H1 (cell line): ENCODE measurements around the gene WNK2. TPM values are rescaled to one million over a fixed set of nuclear protein-coding genes. Genes with fewer than 3 reads are reported as not detected.

ENCODE experiments used
- CTCF ChIA-PET: fragments of 300-600 bp; sonication (Branson Sonifier 250); formaldehyde crosslinking; loops from one replicate; lab custom pipeline; 2021; ENCODE audit not compliant: partially characterized antibody; lab: Charles Lee
- POLR2A ChIA-PET: fragments of 300-600 bp; sonication (Branson Sonifier 250); formaldehyde crosslinking; loops from one replicate; lab custom pipeline; 2021; ENCODE audit warnings: inconsistent platforms; ENCODE audit not compliant: partially characterized antibody; lab: Charles Lee
- DNase-seq, 2 experiments: peaks; one replicate each; pipeline versions ENCODE4 v3.0.0 to v3.0.0-alpha.2; 2010 to 2022; ENCODE audit warnings: low spot score in 2 of 2, low read depth in 1 of 2, mixed read lengths in 1 of 2
- FAIRE-seq: peaks from 2 replicates; lab custom pipeline; 2011; peaks lifted over from hg19 to GRCh38; lab: Jason Lieb, UNC
- H2AFZ ChIP-seq: 2 replicates; pipeline ENCODE4 v1.8.1; 2012; ENCODE audit warnings: low read length, inconsistent platforms
- H2AK5ac ChIP-seq: 2 replicates; pipeline ENCODE4 v1.6.1; 2013; ENCODE audit warnings: low read depth, low read length
- H2BK120ac ChIP-seq: replicated peaks from 2 replicates; pipeline ENCODE3; 2013; ENCODE audit warnings: low read depth, low read length, inconsistent platforms
- H2BK12ac ChIP-seq: 2 replicates; pipeline ENCODE4 v1.6.1; 2013; ENCODE audit warnings: low read depth, low read length
- H2BK15ac ChIP-seq: 2 replicates; pipeline ENCODE4 v1.6.1; 2013; ENCODE audit warnings: low read length
- H2BK20ac ChIP-seq: 2 replicates; pipeline ENCODE4 v1.6.1; 2013; ENCODE audit warnings: low read length
- H2BK5ac ChIP-seq: 2 replicates; pipeline ENCODE4 v1.6.1; 2013; ENCODE audit warnings: low read depth, low read length
- H3K14ac ChIP-seq: 2 replicates; pipeline ENCODE4 v1.6.1; 2013; ENCODE audit warnings: inconsistent platforms; ENCODE audit not compliant: insufficient read length
- H3K18ac ChIP-seq: 2 replicates; pipeline ENCODE4 v1.6.1; 2013; ENCODE audit warnings: low read length; ENCODE audit errors: extremely low read depth
- H3K23ac ChIP-seq: 2 replicates; pipeline ENCODE4 v1.6.1; 2013; ENCODE audit warnings: inconsistent platforms; ENCODE audit not compliant: insufficient read length
- H3K23me2 ChIP-seq: 2 replicates; pipeline ENCODE4 v1.6.1; 2013; ENCODE audit warnings: low read depth, low read length
- H3K27ac ChIP-seq: 2 replicates; pipeline ENCODE4 v1.6.1; 2011; ENCODE audit warnings: low read depth, low read length, inconsistent platforms
- H3K27me3 ChIP-seq, 4 experiments: replicated peaks in 1 of 4; 1 replicate in 1 of 4; 2 replicates in 3 of 4; pipeline versions ENCODE4 v1.6.1 to v1.8.1; 2011 to 2013; ENCODE audit warnings: low read length in 3 of 4, mild to moderate bottlenecking in 3 of 4, inconsistent platforms in 2 of 4, mixed read lengths in 2 of 4, moderate library complexity in 1 of 4; ENCODE audit not compliant: control insufficient read depth in 3 of 4, insufficient read depth in 3 of 4; ENCODE audit errors: extremely low read depth in 1 of 4
- H3K36me3 ChIP-seq, 4 experiments: 2 replicates each; pipeline versions ENCODE4 v1.6.1 to v1.8.1; 2011 to 2013; ENCODE audit warnings: mild to moderate bottlenecking in 4 of 4, low read length in 3 of 4, moderate library complexity in 2 of 4, control low read depth in 1 of 4, inconsistent platforms in 1 of 4; ENCODE audit not compliant: insufficient read depth in 4 of 4, control insufficient read depth in 2 of 4
- H3K4ac ChIP-seq: replicated peaks from 2 replicates; pipeline ENCODE3; 2013; ENCODE audit warnings: low read length, low read depth, mixed read lengths, inconsistent platforms; ENCODE audit not compliant: insufficient read length
- H3K4me1 ChIP-seq, 4 experiments: replicated peaks in 1 of 4; 1 replicate in 1 of 4; 2 replicates in 3 of 4; pipeline versions ENCODE4 v1.6.1 to v1.8.1; 2011 to 2013; ENCODE audit warnings: low read length in 3 of 4, inconsistent platforms in 2 of 4, mixed read lengths in 1 of 4; ENCODE audit not compliant: insufficient read depth in 4 of 4, control insufficient read depth in 3 of 4
- H3K4me2 ChIP-seq, 2 experiments: 2 replicates each; pipeline versions ENCODE4 v1.6.1 to v1.8.1; 2011 to 2013; ENCODE audit warnings: low read depth in 2 of 2, low read length in 2 of 2, control low read depth in 1 of 2, inconsistent platforms in 1 of 2, mild to moderate bottlenecking in 1 of 2; ENCODE audit not compliant: insufficient read depth in 1 of 2
- H3K4me3 ChIP-seq, 4 experiments: fragments of 200-600, 300-600 bp in 1 of 4; sonication (generic), shearing (Covaris generic), sonication (Bioruptor Twin) in 1 of 4; 2 replicates each; pipeline versions ENCODE4 v1.5.1 to v1.8.1; 2011 to 2016; ENCODE audit warnings: low read length in 4 of 4, low read depth in 3 of 4, control low read depth in 2 of 4, inconsistent platforms in 2 of 4, mild to moderate bottlenecking in 2 of 4, mixed read lengths in 1 of 4, moderate library complexity in 1 of 4; ENCODE audit not compliant: insufficient read depth in 2 of 4; ENCODE audit errors: extremely low read depth in 1 of 4
- H3K56ac ChIP-seq: replicated peaks from 2 replicates; pipeline ENCODE3; 2013; ENCODE audit warnings: low read depth, mild to moderate bottlenecking, mixed read lengths, low read length, inconsistent platforms; ENCODE audit not compliant: insufficient read length
- H3K79me1 ChIP-seq: 2 replicates; pipeline ENCODE4 v1.6.1; 2013; ENCODE audit warnings: low read depth, low read length, control low read depth
- H3K79me2 ChIP-seq, 2 experiments: 2 replicates each; pipeline versions ENCODE4 v1.6.1 to v1.8.1; 2012 to 2013; ENCODE audit warnings: low read length in 2 of 2, mild to moderate bottlenecking in 2 of 2, inconsistent platforms in 1 of 2; ENCODE audit not compliant: insufficient read depth in 2 of 2, control insufficient read depth in 1 of 2
- H3K9ac ChIP-seq, 4 experiments: replicated peaks in 1 of 4; 1 replicate in 1 of 4; 2 replicates in 3 of 4; pipeline versions ENCODE4 v1.6.1 to v1.8.1; 2011 to 2013; ENCODE audit warnings: low read depth in 3 of 4, low read length in 3 of 4, control low read depth in 2 of 4, mild to moderate bottlenecking in 2 of 4, moderate library complexity in 2 of 4, inconsistent platforms in 1 of 4; ENCODE audit errors: extremely low read depth in 1 of 4
- H3K9me3 ChIP-seq, 2 experiments: 2 replicates each; pipeline versions ENCODE4 v1.6.1 to v1.8.1; 2012 to 2013; ENCODE audit warnings: mild to moderate bottlenecking in 2 of 2, moderate library complexity in 2 of 2, control low read depth in 1 of 2, inconsistent platforms in 1 of 2, low read depth in 1 of 2, low read length in 1 of 2, mixed read lengths in 1 of 2; ENCODE audit not compliant: insufficient read depth in 2 of 2
- H4K20me1 ChIP-seq, 2 experiments: replicated peaks in 1 of 2; 2 replicates each; pipeline versions ENCODE3 to v1.8.1; 2011 to 2013; ENCODE audit warnings: inconsistent platforms in 2 of 2, low read length in 2 of 2, mild to moderate bottlenecking in 1 of 2; ENCODE audit not compliant: insufficient read depth in 2 of 2, control insufficient read depth in 1 of 2
- H4K5ac ChIP-seq: 2 replicates; pipeline ENCODE4 v1.6.1; 2013; ENCODE audit warnings: low read length, low read depth, mixed read lengths, inconsistent platforms; ENCODE audit not compliant: insufficient read length
- H4K8ac ChIP-seq: 2 replicates; pipeline ENCODE4 v1.8.0; 2013; ENCODE audit warnings: mild to moderate bottlenecking, moderate library complexity, low read length, inconsistent platforms; ENCODE audit not compliant: insufficient read depth; ENCODE audit errors: extremely low read depth
- H4K91ac ChIP-seq: replicated peaks from 2 replicates; pipeline ENCODE3; 2013; ENCODE audit warnings: low read length, mixed read lengths, inconsistent platforms; ENCODE audit not compliant: insufficient read length
- CBX8 ChIP-seq: fragments of 300-800, 300-1000 bp; sonication (generic); IDR thresholded peaks from 2 replicates; pipeline ENCODE4 v1.7.1; 2016; ENCODE audit warnings: low read depth, low read length, borderline replicate concordance
- GABPA ChIP-seq: IDR thresholded peaks from 2 replicates; pipeline ENCODE4 v1.6.1; 2011; ENCODE audit warnings: mild to moderate bottlenecking, low read length, moderate library complexity, borderline replicate concordance; ENCODE audit not compliant: insufficient read depth
- HDAC2 ChIP-seq, 2 experiments: fragments of 300-600 bp in 1 of 2; sonication (generic) in 1 of 2; IDR thresholded peaks; 2 replicates each; pipeline ENCODE4 v1.6.1; 2011 to 2012; ENCODE audit warnings: low read depth in 2 of 2, low read length in 2 of 2, mild to moderate bottlenecking in 2 of 2, moderate library complexity in 2 of 2, borderline replicate concordance in 1 of 2, inconsistent platforms in 1 of 2
- JUND ChIP-seq: IDR thresholded peaks from 2 replicates; pipeline ENCODE4 v1.6.1; 2011; ENCODE audit warnings: mild to moderate bottlenecking, improper control_type of control experiment, low read length
- KDM1A ChIP-seq: fragments of 200-600, 300-600 bp; sonication (generic); IDR thresholded peaks from 2 replicates; pipeline ENCODE4 v1.7.1; 2016; ENCODE audit warnings: mild to moderate bottlenecking, low read length, borderline replicate concordance
- MAFK ChIP-seq: IDR thresholded peaks from 2 replicates; pipeline ENCODE4 v1.6.1; 2012; ENCODE audit warnings: low read depth, mild to moderate bottlenecking, improper control_type of control experiment, low read length
- RBBP5 ChIP-seq: IDR thresholded peaks from 2 replicates; pipeline ENCODE4 v1.7.1; 2012; ENCODE audit warnings: low read depth, mild to moderate bottlenecking, inconsistent platforms, low read length, moderate library complexity, borderline replicate concordance
- SAP30 ChIP-seq: fragments of 300-600 bp; sonication (generic); IDR thresholded peaks from 2 replicates; pipeline ENCODE4 v1.7.1; 2012; ENCODE audit warnings: low read length, moderate library complexity, mild to moderate bottlenecking, inconsistent platforms; ENCODE audit not compliant: insufficient read depth, insufficient replicate concordance
- TAF1 ChIP-seq: IDR thresholded peaks from 2 replicates; pipeline ENCODE4 v1.6.1; 2011; ENCODE audit warnings: mild to moderate bottlenecking, low read depth, low read length
- WGBS, 2 experiments: shearing (Covaris generic) in 1 of 2; methylation state at CpG; one replicate each; pipeline versions ENCODE4 v1.1.6 to v1.1.7; 2013 to 2015; ENCODE audit warnings: low lambda C conversion rate in 2 of 2, mixed read lengths in 2 of 2, inconsistent platforms in 1 of 2, low coverage in 1 of 2, missing lambda C conversion rate in 1 of 2; ENCODE audit not compliant: insufficient replicate concordance in 2 of 2, insufficient coverage in 1 of 2, insufficient read length in 1 of 2; ENCODE audit errors: extremely low coverage in 1 of 2, missing lambda C conversion rate in 1 of 2; 5-methylcytosine and 5-hydroxymethylcytosine counted together
- polyA plus RNA-seq, 7 experiments: library from polyadenylated mRNA; depleted of rRNA in 3 of 7; stranded (reverse) in 5 of 7; unstranded in 2 of 7; fragments of >200 nt in 5 of 7; fragments of 200-250 nt in 2 of 7; gene quantifications; 1 replicate in 5 of 7; 2 replicates in 1 of 7; 4 replicates in 1 of 7; pipeline versions ENCODE4 v1.2.1 to v1.2.3, GENCODE V29; 2011 to 2013; ENCODE audit warnings: missing spikeins in 2 of 7, mixed read lengths in 2 of 7
- total RNA-seq: library from RNA; stranded (reverse); fragmentation: NEBNext Ultra II Directional; extraction: Animal tissue kit (Norgen Biotek cat#: 25700); gene quantifications from 2 replicates; pipeline ENCODE4 v1.2.1, GENCODE V29; 2021

WNK2 gene
- total and polyA plus RNA-seq, 2 of the 8 experiments (the other 6 are each of a cell fraction or from before 2014, with no cell fraction given) = 12.0 to 87.2 TPM

GRCh38 chr9:93308676-93309075 lies 124.7 kb downstream of the WNK2 start:
- Histone ChIP-seq H3K4ac (no peak overlapping the region), H2BK15ac (no peak overlapping the region), H4K8ac (peak overlapping the region; percentile 43; the same call in 1 of the 2 replicates), H3K4me2 (no peak overlapping the region), H3K23ac (no peak overlapping the region), H3K4me1 (no peaks in the 10 kb centered on the region; a peak in 1 of 7 replicates), H3K27me3 (no peaks in the 10 kb centered on the region), H2BK12ac (no peak overlapping the region), H3K56ac (no peak overlapping the region)
- POLR2A ChIA-PET = interaction anchor here (1.1 to 1.3 kb wide), 2 partner anchors 10 to 11 kb away, joined by 3 to 4 read pairs; no protein-coding TSS in a partner anchor
- DNase-seq = no peak
- 94% methylated on average over 7 of the region's 7 CpGs; no CpG with 5 or more reads in 1 of the 2 experiments for WGBS, 2 experiments
- no peak for TF ChIP-seq TAF1
- no peak for TF ChIP-seq MAFK
- no peak for TF ChIP-seq CBX8
- TF ChIP-seq GABPA = no peak
- no peak for TF ChIP-seq SAP30
- no peak for TF ChIP-seq KDM1A
- TF ChIP-seq JUND = no peak
- TF ChIP-seq HDAC2 (IDR thresholded peaks at IDR 0.05; ENCODE audit: borderline replicate concordance in 1 of 2, low read depth in 2 of 2, low read length in 2 of 2) = no peak
- no peak for TF ChIP-seq RBBP5
- TF ChIP-seq, all 59 proteins: peak for 0
- Histone ChIP-seq H3K36me3 (peaks cover 0 to 6% (median 3%) of the 10 kb centered on the region in 4 experiments; a peak in 2 of 8 replicates), H3K27ac (no peak overlapping the region), H3K9me3 (peaks cover 5 to 11% of the 10 kb centered on the region in 2 experiments; a peak in 3 of 4 replicates), H3K4me3 (no peak overlapping the region), H3K9ac (no peak overlapping the region), H3K18ac (no peak overlapping the region), H4K20me1 (peaks cover 0 to 2% of the 10 kb centered on the region in 2 experiments), H2AK5ac (no peak overlapping the region), H2BK5ac (no peak overlapping the region), H3K79me1 (no peaks in the 10 kb centered on the region), H2AFZ (no peak overlapping the region), H4K5ac (no peak overlapping the region), H2BK120ac (no peak overlapping the region), H4K91ac (no peak overlapping the region), H3K79me2 (no peaks in the 10 kb centered on the region), H3K14ac (no peak overlapping the region), H2BK20ac (no peak overlapping the region), H3K23me2 (no peaks in the 10 kb centered on the region)
- CTCF ChIA-PET = interaction anchor here (0.9 to 2.2 kb wide), 10 partner anchors 8 to 231 kb away, joined by 3 to 8 read pairs (median 4); no protein-coding TSS in a partner anchor
- FAIRE-seq = no peak
